NB4 (cell line): ENCODE results near the gene USP7.
"Not testable (repeated sequence)": the region's sequence is repeated elsewhere in the genome, so short reads cannot be mapped to it uniquely, and the experiment has no call there.

Experiments used
- DNase-seq: peaks from one replicate; pipeline ENCODE4 v3.0.0; 2010; ENCODE audit warnings: low read depth
- H3K4me3 ChIP-seq: one replicate; pipeline ENCODE4 v1.5.1; 2011; ENCODE audit warnings: mild to moderate bottlenecking, low read depth, low read length, moderate library complexity
- MYC ChIP-seq: IDR thresholded peaks from 2 replicates; pipeline ENCODE4 v1.6.1; 2011; ENCODE audit warnings: low read depth, low read length
- POLR2A ChIP-seq: IDR thresholded peaks from 2 replicates; pipeline ENCODE4 v1.6.1; 2011; ENCODE audit warnings: mild to moderate bottlenecking; ENCODE audit not compliant: insufficient read length; ENCODE audit errors: extremely low read depth
- TF ChIP-seq, protein P1 (sequence below): IDR thresholded peaks from one replicate; pipeline ENCODE4 v1.5.1; 2012; ENCODE audit warnings: low read depth, low read length
- TF ChIP-seq, protein P2 (sequence below): IDR thresholded peaks from 2 replicates; pipeline ENCODE4 v1.6.1; 2011; ENCODE audit warnings: low read depth, low read length

USP7 gene

DNA sequence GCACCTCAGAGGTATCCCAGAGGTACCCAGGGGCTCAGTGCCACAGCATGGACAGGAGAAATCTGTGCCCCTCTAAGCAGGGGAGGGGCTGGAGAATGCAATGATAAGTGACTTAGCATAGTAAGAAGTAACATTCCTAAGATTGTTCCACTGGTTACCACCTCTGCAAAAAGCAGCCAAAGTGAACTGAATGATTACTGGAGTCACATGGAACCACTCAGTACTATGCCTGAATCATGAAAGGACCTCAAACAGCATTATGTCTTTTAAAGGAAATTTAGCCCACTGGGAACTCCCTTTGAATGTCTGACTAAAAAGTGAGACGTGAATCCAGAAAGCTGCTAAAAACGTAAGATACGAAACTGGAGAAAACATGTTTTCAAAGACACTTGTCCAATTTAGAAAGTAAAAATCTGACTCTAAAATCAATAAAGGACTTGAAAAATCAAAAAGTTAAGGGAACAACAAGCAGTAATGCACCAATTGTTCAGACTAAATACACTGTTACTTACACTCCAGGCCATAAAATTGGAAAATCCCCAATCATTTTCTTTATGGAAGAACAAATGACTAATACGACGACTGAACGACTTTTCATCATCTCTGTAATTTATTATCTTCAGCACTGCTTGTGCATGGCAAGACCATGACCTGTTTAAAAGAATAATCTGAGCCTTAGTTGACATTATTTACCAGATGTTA lies 42.9 kb downstream of the USP7 start:
- no peak overlapping the region for H3K4me3 ChIP-seq
- no peak for DNase-seq
- TF ChIP-seq POLR2A (no peak), MYC (no peak)
- TF ChIP-seq, protein P1, sequence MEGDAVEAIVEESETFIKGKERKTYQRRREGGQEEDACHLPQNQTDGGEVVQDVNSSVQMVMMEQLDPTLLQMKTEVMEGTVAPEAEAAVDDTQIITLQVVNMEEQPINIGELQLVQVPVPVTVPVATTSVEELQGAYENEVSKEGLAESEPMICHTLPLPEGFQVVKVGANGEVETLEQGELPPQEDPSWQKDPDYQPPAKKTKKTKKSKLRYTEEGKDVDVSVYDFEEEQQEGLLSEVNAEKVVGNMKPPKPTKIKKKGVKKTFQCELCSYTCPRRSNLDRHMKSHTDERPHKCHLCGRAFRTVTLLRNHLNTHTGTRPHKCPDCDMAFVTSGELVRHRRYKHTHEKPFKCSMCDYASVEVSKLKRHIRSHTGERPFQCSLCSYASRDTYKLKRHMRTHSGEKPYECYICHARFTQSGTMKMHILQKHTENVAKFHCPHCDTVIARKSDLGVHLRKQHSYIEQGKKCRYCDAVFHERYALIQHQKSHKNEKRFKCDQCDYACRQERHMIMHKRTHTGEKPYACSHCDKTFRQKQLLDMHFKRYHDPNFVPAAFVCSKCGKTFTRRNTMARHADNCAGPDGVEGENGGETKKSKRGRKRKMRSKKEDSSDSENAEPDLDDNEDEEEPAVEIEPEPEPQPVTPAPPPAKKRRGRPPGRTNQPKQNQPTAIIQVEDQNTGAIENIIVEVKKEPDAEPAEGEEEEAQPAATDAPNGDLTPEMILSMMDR = no peak
- TF ChIP-seq, protein P2, sequence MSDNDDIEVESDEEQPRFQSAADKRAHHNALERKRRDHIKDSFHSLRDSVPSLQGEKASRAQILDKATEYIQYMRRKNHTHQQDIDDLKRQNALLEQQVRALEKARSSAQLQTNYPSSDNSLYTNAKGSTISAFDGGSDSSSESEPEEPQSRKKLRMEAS = no peak

DNA sequence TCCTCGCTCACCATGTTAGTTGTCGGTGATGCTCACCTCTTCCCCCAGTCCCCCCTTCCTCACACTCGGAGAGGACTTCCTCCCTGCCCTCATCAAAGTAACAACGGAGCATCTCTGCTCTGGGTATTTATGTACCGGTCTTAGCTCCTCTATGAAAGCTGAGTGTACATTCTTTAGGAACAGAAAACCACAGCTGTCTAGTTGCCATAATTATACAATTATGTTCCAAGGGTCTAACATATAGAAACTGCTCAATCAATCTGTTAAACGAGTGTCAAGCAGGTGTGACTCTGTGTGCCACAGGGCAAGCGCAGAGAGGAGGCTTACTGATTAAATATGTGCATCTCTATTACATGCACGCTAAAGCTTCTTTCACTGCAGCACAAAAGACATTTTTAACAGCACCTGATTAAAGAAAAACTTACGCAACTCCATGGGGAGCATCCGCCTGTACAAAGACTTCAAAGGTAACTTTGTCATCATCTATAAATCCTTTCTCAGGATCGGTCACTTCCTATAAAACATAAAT lies 43.7 kb downstream of the USP7 start:
- no peak overlapping the region for H3K4me3 ChIP-seq
- TF ChIP-seq, protein P2 = no peak
- TF ChIP-seq, protein P1 = no peak
- no peak for TF ChIP-seq MYC
- TF ChIP-seq POLR2A = no peak
- no peak for DNase-seq

DNA sequence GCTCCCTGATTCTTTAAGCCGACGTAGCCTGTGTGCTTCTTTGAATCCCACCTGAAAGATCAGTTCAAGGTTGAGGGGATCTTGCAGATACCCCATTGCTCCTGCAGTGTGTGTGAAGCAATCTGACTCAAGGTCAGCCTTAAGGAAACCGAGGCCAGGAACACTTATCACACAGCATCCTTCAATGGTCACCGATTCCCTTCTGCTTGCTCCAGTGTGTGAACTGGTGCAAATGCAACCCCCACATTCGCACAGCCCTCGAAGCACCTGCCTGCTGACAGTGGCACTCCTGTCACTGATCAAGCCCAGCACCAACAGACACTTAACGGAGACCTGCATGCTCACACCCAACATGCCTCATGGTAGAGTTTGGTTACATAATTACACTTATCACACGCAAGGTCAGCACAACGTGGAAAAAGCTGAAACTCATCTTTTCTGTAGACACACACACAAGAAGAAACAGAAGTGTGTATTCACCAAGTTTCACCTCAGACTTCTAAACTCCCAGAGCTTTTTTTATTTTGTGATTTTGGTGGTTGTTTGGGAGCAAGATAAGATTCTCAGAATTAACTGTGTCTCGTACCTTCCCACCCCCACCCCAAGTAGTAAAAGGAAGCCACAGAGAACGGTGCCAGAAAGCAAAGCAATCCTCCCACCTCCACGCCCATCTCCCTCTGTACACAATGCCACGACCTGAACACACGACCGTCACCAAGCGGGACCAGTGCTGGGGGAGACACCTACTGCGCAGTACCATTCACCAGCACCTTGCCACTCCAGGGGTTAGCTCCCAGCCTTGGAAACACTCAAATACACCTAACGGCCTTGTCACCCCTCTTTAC lies 44.4 kb downstream of the USP7 start:
- TF ChIP-seq, protein P1 = no peak
- TF ChIP-seq MYC (no peak), POLR2A (no peak)
- TF ChIP-seq, protein P2 = no peak

DNA sequence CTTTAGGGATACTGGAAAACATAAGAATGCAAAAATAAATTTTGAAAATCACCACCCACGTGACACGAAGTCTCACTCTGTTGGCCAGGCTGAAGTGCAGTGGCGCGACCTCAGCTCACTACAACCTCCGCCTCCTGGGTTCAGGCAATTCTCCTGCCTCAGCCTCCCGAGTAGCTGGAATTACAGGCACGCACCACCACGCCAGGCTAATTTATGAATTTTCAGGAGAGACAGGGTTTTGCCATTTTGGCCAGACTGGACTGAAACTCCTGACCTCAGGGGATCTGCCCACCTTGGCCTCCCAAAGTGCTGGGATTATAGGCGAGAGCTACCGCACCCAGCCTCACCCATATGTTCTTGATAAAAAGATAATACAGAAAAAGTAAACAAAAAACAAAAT lies 46.4 kb downstream of the USP7 start:
- not testable (repeated sequence) for DNase-seq, H3K4me3 ChIP-seq

More for the DNA sequence above, 44.4 kb downstream of the USP7 start:
- no peak for DNase-seq
- H3K4me3 ChIP-seq = no peak overlapping the region

DNA sequence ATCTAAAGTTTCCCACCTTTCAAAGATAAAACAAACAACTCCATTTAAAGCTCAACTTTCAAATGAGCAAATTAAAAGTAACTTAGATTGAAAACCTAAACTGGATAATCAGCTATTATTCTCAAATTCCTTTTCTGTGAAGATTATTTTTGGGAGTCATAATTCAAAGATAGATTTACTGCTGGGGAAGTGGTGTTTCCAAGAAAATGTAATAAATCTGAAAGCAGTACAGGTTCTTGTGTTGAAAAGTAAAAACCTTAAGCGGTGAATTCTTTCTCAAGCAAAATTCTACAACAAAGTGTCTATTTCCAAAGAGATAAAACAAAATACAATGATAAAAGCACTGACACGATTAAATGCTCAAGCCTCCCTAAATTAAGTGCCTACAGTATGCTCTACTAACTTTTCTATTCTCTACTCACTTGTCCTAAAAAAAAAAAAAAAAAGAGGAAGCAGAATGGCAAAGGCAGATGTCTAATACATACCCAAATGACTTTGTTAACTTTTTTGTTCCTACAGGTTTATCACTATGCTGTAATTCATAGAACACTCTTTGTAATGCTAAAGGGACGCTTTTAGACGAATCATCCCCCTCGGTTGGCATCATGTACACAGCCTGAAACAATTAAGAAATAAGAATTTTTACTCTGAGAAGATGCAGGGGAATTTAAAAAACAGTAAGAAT lies 47.0 kb downstream of the USP7 start:
- DNase-seq = no peak
- H3K4me3 ChIP-seq = no peak overlapping the region
- TF ChIP-seq POLR2A = no peak
- TF ChIP-seq, protein P2 = no peak
- no peak for TF ChIP-seq MYC
- TF ChIP-seq, protein P1 = no peak
